GM18519 (cell line): Measurements from ENCODE around the gene DLX4.

Source experiments
- ATAC-seq: cut with Tn5 transposase; IDR thresholded peaks from one replicate; pipeline ENCODE4 v1.9.1; 2021; ENCODE audit warnings: mild to moderate bottlenecking, moderate library complexity; ENCODE audit not compliant: unreplicated experiment, low FRiP score

The DLX4 gene

GRCh38 chr17:49967621-49968404 lies 1.2 kb upstream of the DLX4 start:
- no peak for ATAC-seq

- ATAC-seq: no peak
Measured at GRCh38 chr17:49968405-49969133, 421 bp upstream of the DLX4 start.

GRCh38 chr17:49969795-49970389 lies 902 bp downstream of the DLX4 start:
- no peak for ATAC-seq

- no peak for ATAC-seq
Measured at GRCh38 chr17:49970498-49970897, 1.5 kb downstream of the DLX4 start.

- no peak for ATAC-seq
Measured at GRCh38 chr17:49971199-49971847, 2.3 kb downstream of the DLX4 start.

- ATAC-seq: no peak
Measured at GRCh38 chr17:49971848-49972485, 3.0 kb downstream of the DLX4 start.

- no peak for ATAC-seq
Measured at GRCh38 chr17:49972486-49973270, 3.7 kb downstream of the DLX4 start.

- no peak for ATAC-seq
Measured at GRCh38 chr17:49973271-49973615, 4.3 kb downstream of the DLX4 start.

- ATAC-seq: no peak
Measured at GRCh38 chr17:49975531-49975930, 6.5 kb downstream of the DLX4 start.

GRCh38 chr17:49976163-49976827 lies 7.3 kb downstream of the DLX4 start:
- ATAC-seq: no peak

GRCh38 chr17:49976828-49977202 lies 7.8 kb downstream of the DLX4 start:
- no peak for ATAC-seq

GRCh38 chr17:49977463-49978389 lies 8.7 kb downstream of the DLX4 start:
- ATAC-seq: no peak

GRCh38 chr17:49978501-49978900 lies 9.5 kb downstream of the DLX4 start:
- ATAC-seq: no peak

- ATAC-seq: no peak
Measured at GRCh38 chr17:49979748-49980479, 10.9 kb downstream of the DLX4 start.

GRCh38 chr17:49980703-49981197 lies 11.8 kb downstream of the DLX4 start:
- ATAC-seq: no peak

GRCh38 chr17:49984283-49984682 lies 15.3 kb downstream of the DLX4 start:
- no peak for ATAC-seq

GRCh38 chr17:49984776-49985175 lies 15.8 kb downstream of the DLX4 start:
- no peak for ATAC-seq
